Measurements from ENCODE around the gene PPIP5K1. TPM values are rescaled to one million over a fixed set of nuclear protein-coding genes. Genes with fewer than 3 reads are reported as not detected.

Gene PPIP5K1
- total RNA-seq, 1 experiment from 2014 or later, result 62.4 TPM

DNA sequence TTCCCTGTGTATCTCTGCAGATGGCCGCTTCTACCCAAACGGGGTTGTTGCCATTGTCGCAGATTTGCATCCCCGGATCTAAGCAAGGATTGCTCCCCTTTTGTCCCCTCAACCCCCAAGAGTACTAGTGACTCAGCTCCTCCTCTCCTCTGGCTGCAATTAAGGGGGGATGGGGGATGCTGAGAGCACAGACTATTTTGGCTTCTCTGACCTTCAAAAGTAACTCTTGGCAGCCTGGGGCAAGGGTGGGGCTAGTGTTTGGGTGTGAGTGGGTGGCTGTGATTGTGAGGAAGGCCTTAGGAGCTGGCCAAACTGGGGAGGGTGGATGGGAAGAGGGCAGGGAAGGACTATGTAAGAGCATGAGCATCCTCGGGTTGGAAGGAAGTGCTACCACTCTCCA is 73.8 kb downstream of the PPIP5K1 start:
- Histone ChIP-seq H3K9me3 (ENCODE audit: control insufficient read depth in 1 of 2, insufficient read depth in 1 of 2, low read depth in 1 of 2, low read length in 2 of 2) (no peaks in the 10 kb centered on the region), H3K27me3 (ENCODE audit: insufficient read depth, low read length) (no peaks in the 10 kb centered on the region), H3K36me3 (ENCODE audit: control insufficient read depth in 1 of 2, insufficient read depth in 2 of 2, low read length in 2 of 2) (no peaks in the 10 kb centered on the region), H2AFZ (ENCODE audit: low read depth, low read length, poor library complexity, severe bottlenecking) (no peak overlapping the region), H3K4me1 (ENCODE audit: control insufficient read depth in 1 of 2, insufficient read depth in 2 of 2, low read length in 2 of 2) (peaks cover 9 to 15% of the 10 kb centered on the region in 2 experiments), H4K20me1 (ENCODE audit: insufficient read depth) (no peaks in the 10 kb centered on the region), H3K79me2 (ENCODE audit: insufficient read depth, low read length) (no peaks in the 10 kb centered on the region), H3K9me2 (ENCODE audit: insufficient read depth) (no peaks in the 10 kb centered on the region), H3K9ac (ENCODE audit: low read length) (no peak overlapping the region), H3K4me2 (ENCODE audit: low read length) (peak overlapping the region; percentile 13; the same call in 1 of the 2 replicates), H3K27ac (ENCODE audit: low read depth, low read length) (no peak overlapping the region), H3K4me3 (replicated peaks in 1 of 2; ENCODE audit: low read depth in 1 of 2, low read length in 2 of 2) (no peak overlapping the region)
- DNase-seq (ENCODE audit: low read depth, low spot score), result no peak
- no TSS peak for BruUV-seq (replicated peaks)
- no peak for TF ChIP-seq POLR2A (IDR thresholded peaks at IDR 0.05; ENCODE audit: borderline replicate concordance, extremely low read depth, insufficient read depth, insufficient read length)
- TF ChIP-seq CEBPB (IDR thresholded peaks at IDR 0.05; ENCODE audit: low read depth), result no peak
- no peak for TF ChIP-seq ATF3 (IDR thresholded peaks at IDR 0.05)
- TF ChIP-seq MAX (IDR thresholded peaks at IDR 0.05), result no peak
- no peak for TF ChIP-seq YY1 (IDR thresholded peaks at IDR 0.05; ENCODE audit: extremely low read depth, insufficient replicate concordance, low read depth, low read length)
- no peak for TF ChIP-seq ELF1 (IDR thresholded peaks at IDR 0.05; ENCODE audit: borderline replicate concordance, low read depth)
- no peak for TF ChIP-seq EZH2 (IDR thresholded peaks at IDR 0.05)
- ATAC-seq, result no peak
- intact Hi-C loops (cut with micrococcal nuclease), result no loop called here
- RAD21 ChIA-PET (ENCODE audit: low non-redundant PET in 1 of 2, low total read pairs in 2 of 2, uncharacterized antibody in 2 of 2, unreplicated experiment in 2 of 2), result no interaction called here
- POLR2A ChIA-PET, result no interaction called here
- CTCF ChIA-PET, result no interaction called here

- CTCF ChIA-PET, result interaction anchor here (2.2 kb wide), 1 partner anchor 26 kb away, joined by 7 read pairs; no protein-coding TSS in a partner anchor
- TF ChIP-seq, protein P1, sequence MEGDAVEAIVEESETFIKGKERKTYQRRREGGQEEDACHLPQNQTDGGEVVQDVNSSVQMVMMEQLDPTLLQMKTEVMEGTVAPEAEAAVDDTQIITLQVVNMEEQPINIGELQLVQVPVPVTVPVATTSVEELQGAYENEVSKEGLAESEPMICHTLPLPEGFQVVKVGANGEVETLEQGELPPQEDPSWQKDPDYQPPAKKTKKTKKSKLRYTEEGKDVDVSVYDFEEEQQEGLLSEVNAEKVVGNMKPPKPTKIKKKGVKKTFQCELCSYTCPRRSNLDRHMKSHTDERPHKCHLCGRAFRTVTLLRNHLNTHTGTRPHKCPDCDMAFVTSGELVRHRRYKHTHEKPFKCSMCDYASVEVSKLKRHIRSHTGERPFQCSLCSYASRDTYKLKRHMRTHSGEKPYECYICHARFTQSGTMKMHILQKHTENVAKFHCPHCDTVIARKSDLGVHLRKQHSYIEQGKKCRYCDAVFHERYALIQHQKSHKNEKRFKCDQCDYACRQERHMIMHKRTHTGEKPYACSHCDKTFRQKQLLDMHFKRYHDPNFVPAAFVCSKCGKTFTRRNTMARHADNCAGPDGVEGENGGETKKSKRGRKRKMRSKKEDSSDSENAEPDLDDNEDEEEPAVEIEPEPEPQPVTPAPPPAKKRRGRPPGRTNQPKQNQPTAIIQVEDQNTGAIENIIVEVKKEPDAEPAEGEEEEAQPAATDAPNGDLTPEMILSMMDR (IDR thresholded peaks at IDR 0.05 in 2 of 3, conservative IDR thresholded peaks at IDR 0.05 in 1 of 3; ENCODE audit: borderline replicate concordance in 1 of 3, insufficient read depth in 1 of 3, low read depth in 2 of 3, low read length in 2 of 3), result no peak
- no peak for TF ChIP-seq YY1 (IDR thresholded peaks at IDR 0.05; ENCODE audit: extremely low read depth, insufficient replicate concordance, low read depth, low read length)
- no peak for TF ChIP-seq JUND (IDR thresholded peaks at IDR 0.05)
- no peak for TF ChIP-seq REST (IDR thresholded peaks at IDR 0.05; ENCODE audit: low read depth)
- no peak for TF ChIP-seq RAD21 (IDR thresholded peaks at IDR 0.05; ENCODE audit: low read depth)
- no peak for TF ChIP-seq POLR2A (IDR thresholded peaks at IDR 0.05; ENCODE audit: borderline replicate concordance, extremely low read depth, insufficient read depth, insufficient read length)
- TF ChIP-seq EZH2phosphoT487 (IDR thresholded peaks at IDR 0.05; ENCODE audit: borderline replicate concordance), result no peak
These were observed 74.3 kb downstream of the PPIP5K1 start for GRCh38 chr15:43515741-43516140.

More at GRCh38 chr15:43515741-43516140, 74.3 kb downstream of the PPIP5K1 start:
- no peak overlapping the region for H3K9ac ChIP-seq (ENCODE audit: low read length)
- no TSS peak for BruUV-seq (replicated peaks)
- ChIA-PET POLR2A (no interaction called here), RAD21 (ENCODE audit: low non-redundant PET in 1 of 2, low total read pairs in 2 of 2, uncharacterized antibody in 2 of 2, unreplicated experiment in 2 of 2) (no interaction called here)
- H3K4me3 ChIP-seq (replicated peaks in 1 of 2; ENCODE audit: low read depth in 1 of 2, low read length in 2 of 2), result no peak overlapping the region
- DNase-seq (ENCODE audit: low read depth, low spot score) (no peak), ATAC-seq (no peak)
- H4K20me1 ChIP-seq (ENCODE audit: insufficient read depth), result no peaks in the 10 kb centered on the region
- H3K79me2 ChIP-seq (ENCODE audit: insufficient read depth, low read length), result no peaks in the 10 kb centered on the region
- H3K4me1 ChIP-seq (ENCODE audit: control insufficient read depth in 1 of 2, insufficient read depth in 2 of 2, low read length in 2 of 2), result peaks cover 12 to 19% of the 10 kb centered on the region in 2 experiments
- intact Hi-C loops (cut with micrococcal nuclease), result no loop called here
- H3K9me2 ChIP-seq (ENCODE audit: insufficient read depth), result no peaks in the 10 kb centered on the region
- H3K9me3 ChIP-seq (ENCODE audit: control insufficient read depth in 1 of 2, insufficient read depth in 1 of 2, low read depth in 1 of 2, low read length in 2 of 2), result no peaks in the 10 kb centered on the region
- H3K27me3 ChIP-seq (ENCODE audit: insufficient read depth, low read length), result no peaks in the 10 kb centered on the region
- H3K36me3 ChIP-seq (ENCODE audit: control insufficient read depth in 1 of 2, insufficient read depth in 2 of 2, low read length in 2 of 2), result no peaks in the 10 kb centered on the region
- no peak overlapping the region for H3K4me2 ChIP-seq (ENCODE audit: low read length)
- H3K27ac ChIP-seq (ENCODE audit: low read depth, low read length), result no peak overlapping the region
- H2AFZ ChIP-seq (ENCODE audit: low read depth, low read length, poor library complexity, severe bottlenecking), result no peak overlapping the region
